ENCODE data around the gene MDP1. TPM values are rescaled to one million over a fixed set of nuclear protein-coding genes. Genes with fewer than 3 reads are reported as not detected.

The MDP1 gene
- total RNA-seq, 1 experiment from 2014 or later = 12.6 TPM

DNA sequence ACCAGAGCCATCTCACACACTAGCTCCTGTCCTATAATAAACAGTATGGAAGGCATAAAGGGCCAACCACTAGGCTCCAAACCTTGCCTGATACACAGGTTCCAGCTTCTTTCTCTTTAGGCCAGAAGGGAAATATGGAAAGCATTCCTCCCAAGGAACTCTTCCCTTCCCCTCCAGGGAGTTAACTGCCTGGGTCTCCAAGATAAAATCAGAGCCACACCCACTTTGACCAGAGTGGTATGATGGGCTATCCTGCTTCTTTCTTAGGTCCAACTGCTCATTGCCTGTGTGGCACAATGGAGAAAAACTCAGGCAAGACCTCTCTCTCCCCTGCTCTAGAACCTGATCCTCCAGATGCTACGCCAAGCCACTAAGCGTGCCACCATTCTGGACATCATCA lies 8.2 kb downstream of the MDP1 start:
- ChIA-PET POLR2A (no interaction called here), CTCF (interaction anchor here (0.5 to 1.1 kb wide), 2 partner anchors 12 to 21 kb away, joined by 3 to 4 read pairs; partner anchors contain the start of gene TM9SF1)
- Mint-ChIP-seq H3K36me3 (peaks cover 75% of the 10 kb centered on the region), H3K4me1 (peaks cover 7% of the 10 kb centered on the region), H3K27ac (no peak overlapping the region), H3K4me3 (no peak overlapping the region), H3K27me3 (ENCODE audit: low read depth) (no peaks in the 10 kb centered on the region), H3K9me3 (peaks cover 6% of the 10 kb centered on the region)
- TF ChIP-seq, protein P1, sequence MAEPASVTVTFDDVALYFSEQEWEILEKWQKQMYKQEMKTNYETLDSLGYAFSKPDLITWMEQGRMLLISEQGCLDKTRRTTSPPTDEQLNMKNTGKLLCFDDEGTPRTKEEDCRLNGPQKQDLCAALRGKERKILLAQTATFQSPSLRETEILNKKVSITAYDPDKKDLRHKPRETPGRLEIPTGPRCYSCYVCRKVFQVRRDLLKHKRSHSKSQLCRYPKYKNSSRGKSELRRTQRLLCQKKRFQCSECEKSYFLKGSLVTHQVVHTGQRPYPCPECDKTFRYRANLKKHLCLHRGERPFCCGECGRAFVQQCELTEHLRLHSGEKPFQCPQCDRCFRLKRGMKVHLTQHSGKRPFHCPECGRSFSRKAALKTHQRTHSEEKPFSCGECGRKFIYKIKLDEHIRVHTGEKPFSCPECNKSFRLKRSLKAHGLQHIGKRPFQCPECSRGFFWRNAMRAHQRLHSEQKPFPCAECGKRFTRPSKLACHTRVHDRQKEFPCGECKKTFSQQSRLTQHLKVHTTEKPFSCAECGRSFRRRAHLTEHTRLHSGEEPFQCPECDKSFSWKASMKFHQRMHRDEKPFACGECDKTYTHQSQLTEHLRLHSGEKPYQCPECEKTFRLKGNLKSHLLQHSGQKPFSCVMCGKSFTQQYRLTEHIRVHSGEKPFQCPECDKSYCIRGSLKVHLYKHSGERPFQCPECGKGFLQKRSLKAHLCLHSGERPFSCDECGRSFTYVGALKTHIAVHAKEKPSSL (CRISPR knock-in tag; conservative IDR thresholded peaks at IDR 0.05) = no peak
- TF ChIP-seq, protein P2, sequence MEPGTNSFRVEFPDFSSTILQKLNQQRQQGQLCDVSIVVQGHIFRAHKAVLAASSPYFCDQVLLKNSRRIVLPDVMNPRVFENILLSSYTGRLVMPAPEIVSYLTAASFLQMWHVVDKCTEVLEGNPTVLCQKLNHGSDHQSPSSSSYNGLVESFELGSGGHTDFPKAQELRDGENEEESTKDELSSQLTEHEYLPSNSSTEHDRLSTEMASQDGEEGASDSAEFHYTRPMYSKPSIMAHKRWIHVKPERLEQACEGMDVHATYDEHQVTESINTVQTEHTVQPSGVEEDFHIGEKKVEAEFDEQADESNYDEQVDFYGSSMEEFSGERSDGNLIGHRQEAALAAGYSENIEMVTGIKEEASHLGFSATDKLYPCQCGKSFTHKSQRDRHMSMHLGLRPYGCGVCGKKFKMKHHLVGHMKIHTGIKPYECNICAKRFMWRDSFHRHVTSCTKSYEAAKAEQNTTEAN (CRISPR knock-in tag; IDR thresholded peaks at IDR 0.05) = no peak
- no peak for DNase-seq (ENCODE audit: low spot score)
- no peak for ATAC-seq

DNA sequence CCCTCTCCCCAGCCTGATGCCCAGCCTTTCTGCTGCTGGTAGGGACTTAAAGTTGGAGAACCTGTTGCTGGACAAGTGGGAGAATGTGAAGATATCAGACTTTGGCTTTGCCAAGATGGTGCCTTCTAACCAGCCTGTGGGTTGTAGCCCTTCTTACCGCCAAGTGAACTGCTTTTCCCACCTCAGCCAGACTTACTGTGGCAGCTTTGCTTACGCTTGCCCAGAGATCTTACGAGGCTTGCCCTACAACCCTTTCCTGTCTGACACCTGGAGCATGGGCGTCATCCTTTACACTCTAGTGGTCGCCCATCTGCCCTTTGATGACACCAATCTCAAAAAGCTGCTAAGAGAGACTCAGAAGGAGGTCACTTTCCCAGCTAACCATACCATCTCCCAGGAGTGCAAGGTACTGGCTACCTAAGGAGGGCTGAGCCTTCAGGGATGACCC lies 8.7 kb downstream of the MDP1 start:
- Mint-ChIP-seq H3K36me3 (peaks cover 80% of the 10 kb centered on the region), H3K27ac (no peak overlapping the region), H3K27me3 (ENCODE audit: low read depth) (no peaks in the 10 kb centered on the region), H3K4me1 (peaks cover 9% of the 10 kb centered on the region), H3K4me3 (no peak overlapping the region), H3K9me3 (peaks cover 11% of the 10 kb centered on the region)
- POLR2A ChIA-PET = no interaction called here
- TF ChIP-seq OVOL2 (CRISPR knock-in tag; IDR thresholded peaks at IDR 0.05; ENCODE audit: borderline replicate concordance) (no peak), SMAD3 (CRISPR knock-in tag; IDR thresholded peaks at IDR 0.05; ENCODE audit: borderline replicate concordance) (no peak), EMX1 (CRISPR knock-in tag; IDR thresholded peaks at IDR 0.05) (no peak), GABPB1 (CRISPR knock-in tag; IDR thresholded peaks at IDR 0.05) (no peak), FOXJ3 (CRISPR knock-in tag; IDR thresholded peaks at IDR 0.05; ENCODE audit: borderline replicate concordance) (no peak), ETV6 (CRISPR knock-in tag; IDR thresholded peaks at IDR 0.05) (no peak), KAT7 (CRISPR knock-in tag; IDR thresholded peaks at IDR 0.05; ENCODE audit: borderline replicate concordance) (no peak), CBFB (CRISPR knock-in tag; IDR thresholded peaks at IDR 0.05; ENCODE audit: low read depth) (no peak), GTF2I (CRISPR knock-in tag; conservative IDR thresholded peaks at IDR 0.05) (no peak)
- TF ChIP-seq, protein P3, sequence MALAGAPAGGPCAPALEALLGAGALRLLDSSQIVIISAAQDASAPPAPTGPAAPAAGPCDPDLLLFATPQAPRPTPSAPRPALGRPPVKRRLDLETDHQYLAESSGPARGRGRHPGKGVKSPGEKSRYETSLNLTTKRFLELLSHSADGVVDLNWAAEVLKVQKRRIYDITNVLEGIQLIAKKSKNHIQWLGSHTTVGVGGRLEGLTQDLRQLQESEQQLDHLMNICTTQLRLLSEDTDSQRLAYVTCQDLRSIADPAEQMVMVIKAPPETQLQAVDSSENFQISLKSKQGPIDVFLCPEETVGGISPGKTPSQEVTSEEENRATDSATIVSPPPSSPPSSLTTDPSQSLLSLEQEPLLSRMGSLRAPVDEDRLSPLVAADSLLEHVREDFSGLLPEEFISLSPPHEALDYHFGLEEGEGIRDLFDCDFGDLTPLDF (CRISPR knock-in tag; IDR thresholded peaks at IDR 0.05) = no peak
- TF ChIP-seq, protein P4, sequence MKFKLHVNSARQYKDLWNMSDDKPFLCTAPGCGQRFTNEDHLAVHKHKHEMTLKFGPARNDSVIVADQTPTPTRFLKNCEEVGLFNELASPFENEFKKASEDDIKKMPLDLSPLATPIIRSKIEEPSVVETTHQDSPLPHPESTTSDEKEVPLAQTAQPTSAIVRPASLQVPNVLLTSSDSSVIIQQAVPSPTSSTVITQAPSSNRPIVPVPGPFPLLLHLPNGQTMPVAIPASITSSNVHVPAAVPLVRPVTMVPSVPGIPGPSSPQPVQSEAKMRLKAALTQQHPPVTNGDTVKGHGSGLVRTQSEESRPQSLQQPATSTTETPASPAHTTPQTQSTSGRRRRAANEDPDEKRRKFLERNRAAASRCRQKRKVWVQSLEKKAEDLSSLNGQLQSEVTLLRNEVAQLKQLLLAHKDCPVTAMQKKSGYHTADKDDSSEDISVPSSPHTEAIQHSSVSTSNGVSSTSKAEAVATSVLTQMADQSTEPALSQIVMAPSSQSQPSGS (CRISPR knock-in tag; IDR thresholded peaks at IDR 0.05; ENCODE audit: borderline replicate concordance, low read depth) = no peak
- TF ChIP-seq, protein P5, sequence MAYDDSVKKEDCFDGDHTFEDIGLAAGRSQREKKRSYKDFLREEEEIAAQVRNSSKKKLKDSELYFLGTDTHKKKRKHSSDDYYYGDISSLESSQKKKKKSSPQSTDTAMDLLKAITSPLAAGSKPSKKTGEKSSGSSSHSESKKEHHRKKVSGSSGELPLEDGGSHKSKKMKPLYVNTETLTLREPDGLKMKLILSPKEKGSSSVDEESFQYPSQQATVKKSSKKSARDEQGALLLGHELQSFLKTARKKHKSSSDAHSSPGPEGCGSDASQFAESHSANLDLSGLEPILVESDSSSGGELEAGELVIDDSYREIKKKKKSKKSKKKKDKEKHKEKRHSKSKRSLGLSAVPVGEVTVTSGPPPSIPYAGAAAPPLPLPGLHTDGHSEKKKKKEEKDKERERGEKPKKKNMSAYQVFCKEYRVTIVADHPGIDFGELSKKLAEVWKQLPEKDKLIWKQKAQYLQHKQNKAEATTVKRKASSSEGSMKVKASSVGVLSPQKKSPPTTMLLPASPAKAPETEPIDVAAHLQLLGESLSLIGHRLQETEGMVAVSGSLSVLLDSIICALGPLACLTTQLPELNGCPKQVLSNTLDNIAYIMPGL (CRISPR knock-in tag; IDR thresholded peaks at IDR 0.05) = no peak
- TF ChIP-seq, protein P6, sequence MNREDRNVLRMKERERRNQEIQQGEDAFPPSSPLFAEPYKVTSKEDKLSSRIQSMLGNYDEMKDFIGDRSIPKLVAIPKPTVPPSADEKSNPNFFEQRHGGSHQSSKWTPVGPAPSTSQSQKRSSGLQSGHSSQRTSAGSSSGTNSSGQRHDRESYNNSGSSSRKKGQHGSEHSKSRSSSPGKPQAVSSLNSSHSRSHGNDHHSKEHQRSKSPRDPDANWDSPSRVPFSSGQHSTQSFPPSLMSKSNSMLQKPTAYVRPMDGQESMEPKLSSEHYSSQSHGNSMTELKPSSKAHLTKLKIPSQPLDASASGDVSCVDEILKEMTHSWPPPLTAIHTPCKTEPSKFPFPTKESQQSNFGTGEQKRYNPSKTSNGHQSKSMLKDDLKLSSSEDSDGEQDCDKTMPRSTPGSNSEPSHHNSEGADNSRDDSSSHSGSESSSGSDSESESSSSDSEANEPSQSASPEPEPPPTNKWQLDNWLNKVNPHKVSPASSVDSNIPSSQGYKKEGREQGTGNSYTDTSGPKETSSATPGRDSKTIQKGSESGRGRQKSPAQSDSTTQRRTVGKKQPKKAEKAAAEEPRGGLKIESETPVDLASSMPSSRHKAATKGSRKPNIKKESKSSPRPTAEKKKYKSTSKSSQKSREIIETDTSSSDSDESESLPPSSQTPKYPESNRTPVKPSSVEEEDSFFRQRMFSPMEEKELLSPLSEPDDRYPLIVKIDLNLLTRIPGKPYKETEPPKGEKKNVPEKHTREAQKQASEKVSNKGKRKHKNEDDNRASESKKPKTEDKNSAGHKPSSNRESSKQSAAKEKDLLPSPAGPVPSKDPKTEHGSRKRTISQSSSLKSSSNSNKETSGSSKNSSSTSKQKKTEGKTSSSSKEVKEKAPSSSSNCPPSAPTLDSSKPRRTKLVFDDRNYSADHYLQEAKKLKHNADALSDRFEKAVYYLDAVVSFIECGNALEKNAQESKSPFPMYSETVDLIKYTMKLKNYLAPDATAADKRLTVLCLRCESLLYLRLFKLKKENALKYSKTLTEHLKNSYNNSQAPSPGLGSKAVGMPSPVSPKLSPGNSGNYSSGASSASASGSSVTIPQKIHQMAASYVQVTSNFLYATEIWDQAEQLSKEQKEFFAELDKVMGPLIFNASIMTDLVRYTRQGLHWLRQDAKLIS (CRISPR knock-in tag; IDR thresholded peaks at IDR 0.05; ENCODE audit: borderline replicate concordance) = no peak
- ATAC-seq = no peak
- DNase-seq (ENCODE audit: low spot score) = no peak
- CTCF ChIA-PET = interaction anchor here (0.5 to 1.1 kb wide), 3 partner anchors 12 to 36 kb away, joined by 3 to 5 read pairs (median 4); partner anchors contain the start of gene TM9SF1

Data from WTC11 (cell line).